ENCODE measurements around the gene IL36B. TPM values are rescaled to one million over a fixed set of nuclear protein-coding genes. Genes with fewer than 3 reads are reported as not detected.

The IL36B gene
- total RNA-seq, 1 donor from 2014 or later, result not detected

DNA sequence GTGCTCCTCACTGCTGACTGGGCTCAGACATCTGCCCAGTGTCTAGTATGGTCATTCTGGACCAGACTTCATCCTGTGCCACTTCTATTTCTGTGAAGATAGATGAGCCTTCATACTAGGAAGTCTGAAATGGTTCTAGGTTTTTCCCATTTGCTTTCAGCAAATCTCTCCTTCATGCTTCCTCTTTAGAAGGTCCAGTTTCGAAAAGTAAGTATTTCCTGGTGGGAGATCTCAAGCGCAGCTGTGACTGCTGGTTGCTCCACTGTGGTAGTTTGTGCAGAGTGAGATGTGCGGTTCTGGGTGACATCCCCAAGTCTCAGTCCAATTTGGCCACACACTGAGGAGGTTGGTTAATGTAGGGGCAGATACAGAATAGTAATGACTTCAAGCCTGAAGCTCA, 14.4 kb downstream of the IL36B start:
- peaks cover 58% of the 10 kb centered on the region for H3K27me3 Mint-ChIP-seq (ENCODE audit: low read depth)
- TF ChIP-seq, protein P1, sequence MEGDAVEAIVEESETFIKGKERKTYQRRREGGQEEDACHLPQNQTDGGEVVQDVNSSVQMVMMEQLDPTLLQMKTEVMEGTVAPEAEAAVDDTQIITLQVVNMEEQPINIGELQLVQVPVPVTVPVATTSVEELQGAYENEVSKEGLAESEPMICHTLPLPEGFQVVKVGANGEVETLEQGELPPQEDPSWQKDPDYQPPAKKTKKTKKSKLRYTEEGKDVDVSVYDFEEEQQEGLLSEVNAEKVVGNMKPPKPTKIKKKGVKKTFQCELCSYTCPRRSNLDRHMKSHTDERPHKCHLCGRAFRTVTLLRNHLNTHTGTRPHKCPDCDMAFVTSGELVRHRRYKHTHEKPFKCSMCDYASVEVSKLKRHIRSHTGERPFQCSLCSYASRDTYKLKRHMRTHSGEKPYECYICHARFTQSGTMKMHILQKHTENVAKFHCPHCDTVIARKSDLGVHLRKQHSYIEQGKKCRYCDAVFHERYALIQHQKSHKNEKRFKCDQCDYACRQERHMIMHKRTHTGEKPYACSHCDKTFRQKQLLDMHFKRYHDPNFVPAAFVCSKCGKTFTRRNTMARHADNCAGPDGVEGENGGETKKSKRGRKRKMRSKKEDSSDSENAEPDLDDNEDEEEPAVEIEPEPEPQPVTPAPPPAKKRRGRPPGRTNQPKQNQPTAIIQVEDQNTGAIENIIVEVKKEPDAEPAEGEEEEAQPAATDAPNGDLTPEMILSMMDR (IDR thresholded peaks at IDR 0.05; ENCODE audit: unreplicated experiment), result no peak
- peaks cover 7% of the 10 kb centered on the region for H3K9me3 Mint-ChIP-seq

DNA sequence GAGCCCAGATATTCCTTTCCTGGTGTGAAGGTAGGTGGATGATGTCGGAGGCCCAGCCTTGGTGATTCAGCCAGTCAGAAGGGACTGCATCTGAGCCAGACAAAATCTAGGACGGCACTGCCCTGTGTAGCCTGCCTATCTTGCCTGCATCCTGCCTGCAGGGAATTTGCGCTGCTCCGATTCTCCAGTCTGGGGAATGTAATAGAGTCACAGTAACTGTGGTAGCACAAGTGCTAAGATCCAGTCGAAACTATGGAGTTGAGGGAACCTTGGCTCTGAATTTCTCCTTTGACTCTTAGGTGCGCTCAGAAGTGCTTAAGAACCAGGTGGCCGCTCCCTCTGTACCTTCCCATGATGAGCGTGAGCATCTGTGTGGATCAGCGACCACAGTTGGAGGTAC, 15.9 kb downstream of the IL36B start:
- H3K4me1 Mint-ChIP-seq, result no peaks in the 10 kb centered on the region

More for the DNA sequence above, 14.4 kb downstream of the IL36B start:
- no peak for DNase-seq (ENCODE audit: low spot score in 2 of 2, unreplicated experiment in 2 of 2)
- Mint-ChIP-seq H3K27ac (no peak overlapping the region), H3K36me3 (no peaks in the 10 kb centered on the region), H3K4me3 (no peak overlapping the region), H3K4me1 (no peaks in the 10 kb centered on the region)

DNA sequence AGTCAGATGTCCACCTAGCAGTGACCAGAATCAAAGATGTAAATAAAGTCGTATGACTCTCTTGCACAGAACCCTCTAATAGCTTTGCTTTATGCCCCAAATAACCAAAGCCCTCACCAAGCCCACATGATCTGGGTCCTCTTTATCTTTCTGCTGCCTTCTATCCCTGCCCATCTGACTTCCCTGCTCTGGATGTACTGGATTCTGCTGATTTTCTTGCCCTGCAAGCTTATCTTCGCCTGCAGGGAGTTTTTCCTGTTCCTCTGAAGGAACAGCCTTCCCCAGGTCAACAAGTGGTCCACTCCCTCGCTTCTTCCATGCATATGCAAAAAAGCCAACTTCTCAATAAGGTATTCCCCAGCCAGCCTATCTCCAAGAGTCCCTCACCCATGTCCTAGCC, 18.7 kb downstream of the IL36B start:
- DNase-seq (ENCODE audit: low spot score in 2 of 2, unreplicated experiment in 2 of 2), result no peak
- H3K27me3 Mint-ChIP-seq (ENCODE audit: low read depth), result peaks cover 66% of the 10 kb centered on the region
- H3K36me3 Mint-ChIP-seq, result no peaks in the 10 kb centered on the region
- H3K27ac Mint-ChIP-seq, result no peak overlapping the region
- H3K4me1 Mint-ChIP-seq, result no peaks in the 10 kb centered on the region
- H3K9me3 Mint-ChIP-seq, result no peaks in the 10 kb centered on the region
- TF ChIP-seq, protein P1 (IDR thresholded peaks at IDR 0.05; ENCODE audit: unreplicated experiment), result no peak
- no peak overlapping the region for H3K4me3 Mint-ChIP-seq

More for the DNA sequence above, 15.9 kb downstream of the IL36B start:
- TF ChIP-seq, protein P1 (IDR thresholded peaks at IDR 0.05; ENCODE audit: unreplicated experiment), result no peak
- no peak for DNase-seq (ENCODE audit: low spot score in 2 of 2, unreplicated experiment in 2 of 2)
- H3K27me3 Mint-ChIP-seq (ENCODE audit: low read depth), result peaks cover 63% of the 10 kb centered on the region
- no peaks in the 10 kb centered on the region for H3K36me3 Mint-ChIP-seq
- no peaks in the 10 kb centered on the region for H3K9me3 Mint-ChIP-seq
- H3K27ac Mint-ChIP-seq, result no peak overlapping the region
- H3K4me3 Mint-ChIP-seq, result no peak overlapping the region

DNA sequence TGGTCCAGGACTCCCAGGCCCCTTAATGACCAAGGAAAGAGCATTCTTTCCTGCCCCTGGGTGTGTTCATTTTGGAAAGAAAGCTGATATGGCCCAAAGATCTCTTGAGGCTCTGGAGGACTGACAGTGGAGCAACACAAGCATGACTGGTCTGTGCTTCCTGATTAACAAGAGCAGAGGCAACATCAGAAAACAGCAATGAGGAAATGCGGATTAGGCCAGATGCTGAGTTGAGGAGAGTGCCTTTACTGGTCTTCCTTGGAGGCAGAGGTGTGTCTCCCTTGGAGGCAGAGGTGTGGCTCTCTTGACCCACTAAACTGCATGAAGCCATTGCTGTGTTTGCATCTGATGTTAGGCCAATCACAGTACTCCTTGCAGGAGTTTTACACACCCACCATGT, 19.9 kb downstream of the IL36B start:
- H3K27ac Mint-ChIP-seq, result no peak overlapping the region
- TF ChIP-seq, protein P1 (IDR thresholded peaks at IDR 0.05; ENCODE audit: unreplicated experiment), result no peak
- DNase-seq (ENCODE audit: low spot score in 2 of 2, unreplicated experiment in 2 of 2), result no peak
- no peak overlapping the region for H3K4me3 Mint-ChIP-seq
- H3K4me1 Mint-ChIP-seq, result no peaks in the 10 kb centered on the region
- no peaks in the 10 kb centered on the region for H3K9me3 Mint-ChIP-seq
- H3K27me3 Mint-ChIP-seq (ENCODE audit: low read depth), result peaks cover 68% of the 10 kb centered on the region
- no peaks in the 10 kb centered on the region for H3K36me3 Mint-ChIP-seq

DNA sequence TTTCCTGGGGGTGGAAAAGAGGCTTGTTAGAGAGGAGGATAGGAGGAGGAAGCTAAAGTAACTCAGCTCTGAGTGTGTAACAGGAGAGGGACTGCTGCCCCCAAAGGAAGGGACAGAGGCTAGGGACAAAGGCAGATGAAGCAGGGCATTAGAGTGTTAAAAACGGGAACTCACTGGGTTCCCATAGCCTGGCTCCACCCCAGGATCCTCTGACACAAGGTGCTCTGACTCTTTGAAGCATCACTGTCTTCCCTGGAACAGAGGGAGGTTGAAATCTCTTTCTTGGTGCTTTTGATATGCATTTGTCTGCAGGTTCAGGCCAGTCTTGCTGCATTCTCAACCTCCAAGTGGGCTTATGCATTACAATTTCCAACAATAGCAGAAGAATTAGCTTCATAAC, 24.6 kb downstream of the IL36B start:
- Mint-ChIP-seq H3K4me1 (no peaks in the 10 kb centered on the region), H3K27me3 (ENCODE audit: low read depth) (peaks cover 90% of the 10 kb centered on the region), H3K4me3 (no peak overlapping the region), H3K9me3 (no peaks in the 10 kb centered on the region), H3K27ac (no peak overlapping the region), H3K36me3 (no peaks in the 10 kb centered on the region)
- TF ChIP-seq, protein P1 (IDR thresholded peaks at IDR 0.05; ENCODE audit: unreplicated experiment), result no peak
- no peak for DNase-seq (ENCODE audit: low spot score in 2 of 2, unreplicated experiment in 2 of 2)

DNA sequence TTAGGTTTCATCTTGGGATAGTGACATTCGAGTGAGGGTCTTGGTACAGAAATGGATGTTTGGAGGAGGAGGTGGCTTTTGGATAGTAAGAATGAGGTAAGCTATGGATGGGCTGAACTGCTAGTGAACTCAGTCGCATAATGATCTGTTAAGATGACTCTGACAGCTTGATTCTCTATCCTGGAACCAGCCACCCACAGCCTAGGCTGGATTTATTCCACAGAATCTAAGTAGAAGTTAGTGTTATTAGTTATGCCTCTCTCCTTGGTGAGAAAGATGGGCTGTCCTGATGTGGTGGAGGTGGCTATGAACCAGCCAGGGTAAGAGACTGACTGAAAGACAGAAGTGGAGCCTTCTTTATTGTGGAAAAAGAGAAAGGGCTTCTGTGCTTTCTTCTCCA, 25.0 kb downstream of the IL36B start:
- Mint-ChIP-seq H3K27ac (no peak overlapping the region), H3K36me3 (no peaks in the 10 kb centered on the region), H3K4me3 (no peak overlapping the region), H3K9me3 (no peaks in the 10 kb centered on the region), H3K4me1 (no peaks in the 10 kb centered on the region), H3K27me3 (ENCODE audit: low read depth) (peaks cover 90% of the 10 kb centered on the region)
- TF ChIP-seq, protein P1 (IDR thresholded peaks at IDR 0.05; ENCODE audit: unreplicated experiment), result no peak
- no peak for DNase-seq (ENCODE audit: low spot score in 2 of 2, unreplicated experiment in 2 of 2)

Measured in mesothelial cell of epicardium (in vitro differentiated cells).